Astrocyte (in vitro differentiated cells and primary cell): ENCODE results near the gene ZNF414. TPM values are rescaled to one million over a fixed set of nuclear protein-coding genes. Genes with fewer than 3 reads are reported as not detected.

Source experiments
- DNase-seq: peaks from one replicate; pipeline ENCODE4 v3.0.0-alpha.2; 2010; ENCODE audit warnings: low read depth
- FAIRE-seq: peaks from 2 replicates; lab custom pipeline; 2011; peaks lifted over from hg19 to GRCh38; lab: Jason Lieb, UNC
- H2AFZ ChIP-seq: 2 replicates; pipeline ENCODE4 v1.6.0; 2012; ENCODE audit warnings: low read depth, low read length, inconsistent platforms
- H3K27ac ChIP-seq: 2 replicates; pipeline ENCODE4 v1.5.1; 2011; ENCODE audit warnings: low read depth, low read length, inconsistent platforms
- H3K27me3 ChIP-seq: 2 replicates; pipeline ENCODE4 v1.6.0; 2011; ENCODE audit warnings: low read length, inconsistent platforms; ENCODE audit not compliant: insufficient read depth
- H3K36me3 ChIP-seq: 2 replicates; pipeline ENCODE4 v1.5.1; 2011; ENCODE audit warnings: low read length, inconsistent platforms; ENCODE audit not compliant: insufficient read depth
- H3K4me1 ChIP-seq: 2 replicates; pipeline ENCODE4 v1.5.1; 2011; ENCODE audit warnings: low read length, inconsistent platforms; ENCODE audit not compliant: insufficient read depth
- H3K4me2 ChIP-seq: 2 replicates; pipeline ENCODE4 v1.6.0; 2012; ENCODE audit warnings: low read length, inconsistent platforms
- H3K4me3 ChIP-seq: 2 replicates; pipeline ENCODE4 v1.5.1; 2011; ENCODE audit warnings: low read depth, mild to moderate bottlenecking, low read length, inconsistent platforms; ENCODE audit not compliant: insufficient read depth
- H3K79me2 ChIP-seq: 2 replicates; pipeline ENCODE4 v1.6.0; 2012; ENCODE audit warnings: mild to moderate bottlenecking, low read length, inconsistent platforms; ENCODE audit not compliant: insufficient read depth
- H3K9ac ChIP-seq: 2 replicates; pipeline ENCODE4 v1.6.0; 2012; ENCODE audit warnings: mild to moderate bottlenecking, low read length, inconsistent platforms
- H3K9me3 ChIP-seq: 2 replicates; pipeline ENCODE4 v1.5.1; 2012; ENCODE audit warnings: low read depth, mild to moderate bottlenecking, low read length, inconsistent platforms; ENCODE audit not compliant: insufficient read depth
- H4K20me1 ChIP-seq: 2 replicates; pipeline ENCODE4 v1.6.0; 2012; ENCODE audit warnings: low read length, inconsistent platforms; ENCODE audit not compliant: insufficient read depth
- H3K27ac Mint-ChIP-seq: one replicate; pipeline ENCODE4 v1.8.0; 2021; ENCODE audit warnings: mild to moderate bottlenecking, mixed read lengths; ENCODE audit not compliant: unreplicated experiment
- H3K27me3 Mint-ChIP-seq: one replicate; pipeline ENCODE4 v1.8.0; 2021; ENCODE audit warnings: low read depth, mixed read lengths; ENCODE audit not compliant: unreplicated experiment
- H3K36me3 Mint-ChIP-seq: one replicate; pipeline ENCODE4 v1.8.0; 2021; ENCODE audit warnings: low read depth, mixed read lengths; ENCODE audit not compliant: unreplicated experiment
- H3K4me1 Mint-ChIP-seq: one replicate; pipeline ENCODE4 v1.8.0; 2021; ENCODE audit warnings: low read depth, mixed read lengths; ENCODE audit not compliant: unreplicated experiment
- H3K4me3 Mint-ChIP-seq: one replicate; pipeline ENCODE4 v1.8.0; 2021; ENCODE audit warnings: mild to moderate bottlenecking, moderate library complexity, mixed read lengths; ENCODE audit not compliant: unreplicated experiment
- H3K9me3 Mint-ChIP-seq: one replicate; pipeline ENCODE4 v1.8.0; 2021; ENCODE audit warnings: mild to moderate bottlenecking, mixed read lengths; ENCODE audit not compliant: unreplicated experiment
- CTCF ChIP-seq: IDR thresholded peaks from 2 replicates; pipeline ENCODE4 v1.5.1; 2011; ENCODE audit warnings: low read depth, mild to moderate bottlenecking, inconsistent platforms, low read length, moderate library complexity; ENCODE audit not compliant: insufficient read depth
- EZH2 ChIP-seq: IDR thresholded peaks from 2 replicates; pipeline ENCODE4 v1.6.1; 2012; ENCODE audit warnings: mild to moderate bottlenecking, low read length, inconsistent platforms; ENCODE audit not compliant: insufficient read depth
- total RNA-seq: library from RNA; stranded (reverse); gene quantifications from 2 replicates; pipeline ENCODE4 v1.2.1, GENCODE V29; 2021

The ZNF414 gene
- total RNA-seq, 1 donor from 2014 or later, result 17.2 TPM

- no peaks in the 10 kb centered on the region for H3K27me3 ChIP-seq
- peaks cover 76% of the 10 kb centered on the region for H3K79me2 ChIP-seq
- peaks cover 22% of the 10 kb centered on the region for H3K36me3 Mint-ChIP-seq
Measured at GRCh38 chr19:8482696-8483095, 31.3 kb downstream of the ZNF414 start.

GRCh38 chr19:8481616-8482015, 32.4 kb downstream of the ZNF414 start:
- H3K4me1 ChIP-seq, result no peaks in the 10 kb centered on the region
- no peaks in the 10 kb centered on the region for H3K27me3 ChIP-seq
- no peak overlapping the region for H3K9ac ChIP-seq
- Mint-ChIP-seq H3K4me3 (no peak overlapping the region), H3K36me3 (peaks cover 15% of the 10 kb centered on the region), H3K27ac (no peak overlapping the region), H3K9me3 (no peaks in the 10 kb centered on the region), H3K27me3 (no peaks in the 10 kb centered on the region), H3K4me1 (peaks cover 15% of the 10 kb centered on the region)
- no peaks in the 10 kb centered on the region for H3K9me3 ChIP-seq
- no peak for TF ChIP-seq CTCF
- TF ChIP-seq EZH2, result no peak
- H4K20me1 ChIP-seq, result peaks cover 92% of the 10 kb centered on the region
- DNase-seq, result no peak
- peaks cover 87% of the 10 kb centered on the region for H3K79me2 ChIP-seq
- no peak for FAIRE-seq
- no peak overlapping the region for H2AFZ ChIP-seq
- H3K4me2 ChIP-seq, result no peak overlapping the region
- H3K36me3 ChIP-seq, result peaks cover 37% of the 10 kb centered on the region
- no peak overlapping the region for H3K27ac ChIP-seq
- no peak overlapping the region for H3K4me3 ChIP-seq

More at GRCh38 chr19:8482696-8483095, 31.3 kb downstream of the ZNF414 start:
- no peak overlapping the region for H3K4me3 ChIP-seq
- H3K4me3 Mint-ChIP-seq, result no peak overlapping the region
- no peak overlapping the region for H3K9ac ChIP-seq
- H4K20me1 ChIP-seq, result peaks cover 94% of the 10 kb centered on the region
- DNase-seq, result no peak
- H3K36me3 ChIP-seq, result peaks cover 34% of the 10 kb centered on the region
- no peak overlapping the region for H3K4me2 ChIP-seq
- H2AFZ ChIP-seq, result no peak overlapping the region
- H3K9me3 Mint-ChIP-seq, result no peaks in the 10 kb centered on the region
- H3K9me3 ChIP-seq, result no peaks in the 10 kb centered on the region
- no peak overlapping the region for H3K27ac Mint-ChIP-seq
- no peaks in the 10 kb centered on the region for H3K4me1 ChIP-seq
- no peak for TF ChIP-seq CTCF
- no peak for TF ChIP-seq EZH2
- FAIRE-seq, result no peak
- H3K27ac ChIP-seq, result no peak overlapping the region
- H3K4me1 Mint-ChIP-seq, result peaks cover 15% of the 10 kb centered on the region
- no peaks in the 10 kb centered on the region for H3K27me3 Mint-ChIP-seq

DNA sequence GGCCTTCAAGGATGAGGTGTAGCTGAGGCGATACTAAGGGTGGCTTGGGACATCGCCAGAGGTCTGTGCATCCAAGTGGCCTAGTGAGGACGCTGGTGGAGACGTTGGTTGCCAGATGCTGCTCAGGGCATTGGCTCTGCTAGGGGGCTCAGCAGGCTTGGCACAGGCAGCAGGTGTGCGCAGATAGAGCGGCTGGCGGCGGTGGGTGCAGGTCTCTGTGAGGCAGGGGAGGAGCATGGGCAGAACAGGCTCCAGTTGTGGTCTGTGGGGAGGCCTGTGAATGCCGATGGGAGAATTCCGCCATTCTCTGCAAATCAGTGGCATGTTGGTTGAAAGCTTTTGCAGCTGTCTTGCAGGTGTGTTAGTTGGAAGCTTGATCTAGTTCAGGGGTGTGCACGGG, 32.8 kb downstream of the ZNF414 start:
- no peak for FAIRE-seq
- H3K4me2 ChIP-seq, result no peak overlapping the region
- no peak overlapping the region for H2AFZ ChIP-seq
- peaks cover 89% of the 10 kb centered on the region for H3K79me2 ChIP-seq
- no peak overlapping the region for H3K9ac ChIP-seq
- H3K27me3 ChIP-seq, result no peaks in the 10 kb centered on the region
- Mint-ChIP-seq H3K9me3 (no peaks in the 10 kb centered on the region), H3K4me3 (no peak overlapping the region), H3K27me3 (no peaks in the 10 kb centered on the region), H3K4me1 (peaks cover 15% of the 10 kb centered on the region), H3K36me3 (peaks cover 11% of the 10 kb centered on the region), H3K27ac (peak overlapping the region; percentile 42)
- no peak for DNase-seq
- H3K4me1 ChIP-seq, result no peaks in the 10 kb centered on the region
- H3K27ac ChIP-seq, result no peak overlapping the region
- peaks cover 37% of the 10 kb centered on the region for H3K36me3 ChIP-seq
- no peak overlapping the region for H3K4me3 ChIP-seq
- no peaks in the 10 kb centered on the region for H3K9me3 ChIP-seq
- TF ChIP-seq CTCF, result no peak
- TF ChIP-seq EZH2, result no peak
- peaks cover 92% of the 10 kb centered on the region for H4K20me1 ChIP-seq
